Measurements from ENCODE around the gene FBN3.

DNA sequence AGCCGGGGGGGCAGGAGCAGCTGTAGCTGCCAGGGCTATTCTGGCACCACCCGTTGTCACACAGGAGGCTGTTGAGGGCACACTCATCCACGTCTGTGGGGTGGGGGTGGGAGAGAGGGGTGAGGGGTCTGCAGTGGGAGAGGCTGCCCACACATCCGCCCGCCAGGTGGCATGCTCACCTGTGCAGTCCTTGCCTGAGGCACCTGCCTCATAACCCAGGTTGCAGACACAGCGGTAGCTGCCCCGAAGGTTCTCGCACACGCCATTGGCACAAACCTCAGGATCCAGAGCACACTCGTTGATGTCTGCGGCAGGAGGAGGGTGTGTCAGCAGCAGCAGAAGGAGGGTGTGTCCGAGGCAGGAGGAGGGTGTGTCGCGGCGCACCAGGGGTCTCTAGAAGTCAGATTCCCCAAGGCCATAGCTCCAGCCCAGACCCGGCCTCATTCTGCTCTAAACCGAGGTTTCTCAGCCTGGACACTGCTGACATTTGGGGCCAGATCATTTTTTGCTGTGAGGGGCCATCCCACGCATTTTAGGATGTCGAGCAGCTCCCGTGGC lies 20.3 kb downstream of the FBN3 start:
- TF ChIP-seq SUZ12 (IDR thresholded peaks at IDR 0.05), result no peak
- TF ChIP-seq ELF4 (IDR thresholded peaks at IDR 0.05), result no peak
- no peak for TF ChIP-seq BHLHE40 (IDR thresholded peaks at IDR 0.05; ENCODE audit: borderline replicate concordance)
- TF ChIP-seq FOXK2 (IDR thresholded peaks at IDR 0.05), result no peak
- TF ChIP-seq FOXA1 (IDR thresholded peaks at IDR 0.05), result no peak
- TF ChIP-seq ARNT (IDR thresholded peaks at IDR 0.05), result no peak
- no peak for TF ChIP-seq CTBP1 (IDR thresholded peaks at IDR 0.05; ENCODE audit: borderline replicate concordance)
- no peak for TF ChIP-seq TARDBP (IDR thresholded peaks at IDR 0.05)
- TF ChIP-seq SP1 (IDR thresholded peaks at IDR 0.05), result no peak
- no peak for TF ChIP-seq FOXM1 (IDR thresholded peaks at IDR 0.05; ENCODE audit: borderline replicate concordance)
